ENCODE measurements around the gene NAPA.

NAPA gene

GRCh38 chr19:47479701-47480503, 35.0 kb downstream of the NAPA start:
- no peak for TF ChIP-seq ZNF274 (IDR thresholded peaks at IDR 0.05; ENCODE audit: low read depth, low read length)
- no peak overlapping the region for H3K4me3 ChIP-seq (ENCODE audit: low read length)

- H3K4me3 ChIP-seq (ENCODE audit: low read length): no peak overlapping the region
- TF ChIP-seq ZNF274 (IDR thresholded peaks at IDR 0.05; ENCODE audit: low read depth, low read length): no peak
Measured at GRCh38 chr19:47476438-47476972, 38.4 kb downstream of the NAPA start.

GRCh38 chr19:47475465-47475864, 39.4 kb downstream of the NAPA start:
- no peak for TF ChIP-seq ZNF274 (IDR thresholded peaks at IDR 0.05; ENCODE audit: low read depth, low read length)
- no peak overlapping the region for H3K4me3 ChIP-seq (ENCODE audit: low read length)

DNA sequence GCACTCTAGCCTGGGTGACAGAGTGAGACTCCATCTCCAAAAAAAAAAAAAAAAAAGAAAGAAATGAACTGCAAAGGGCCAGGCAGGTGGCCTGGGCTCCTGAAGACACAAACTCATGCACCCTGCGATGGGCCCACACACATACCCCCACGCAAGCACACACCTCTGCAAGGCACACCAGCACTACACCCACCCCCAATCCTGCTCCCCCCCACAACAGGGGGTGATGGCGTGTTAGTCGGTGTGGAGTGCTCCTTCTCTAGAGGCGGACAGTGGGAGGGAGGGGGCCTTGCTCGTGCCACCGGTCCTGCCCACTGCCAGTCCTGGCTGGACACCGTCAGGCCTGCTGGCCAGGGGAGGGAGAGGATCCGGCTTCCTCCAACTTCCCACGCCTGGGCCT, 41.5 kb downstream of the NAPA start:
- TF ChIP-seq ZNF274 (IDR thresholded peaks at IDR 0.05; ENCODE audit: low read depth, low read length): no peak
- H3K4me3 ChIP-seq (ENCODE audit: low read length): no peak overlapping the region

DNA sequence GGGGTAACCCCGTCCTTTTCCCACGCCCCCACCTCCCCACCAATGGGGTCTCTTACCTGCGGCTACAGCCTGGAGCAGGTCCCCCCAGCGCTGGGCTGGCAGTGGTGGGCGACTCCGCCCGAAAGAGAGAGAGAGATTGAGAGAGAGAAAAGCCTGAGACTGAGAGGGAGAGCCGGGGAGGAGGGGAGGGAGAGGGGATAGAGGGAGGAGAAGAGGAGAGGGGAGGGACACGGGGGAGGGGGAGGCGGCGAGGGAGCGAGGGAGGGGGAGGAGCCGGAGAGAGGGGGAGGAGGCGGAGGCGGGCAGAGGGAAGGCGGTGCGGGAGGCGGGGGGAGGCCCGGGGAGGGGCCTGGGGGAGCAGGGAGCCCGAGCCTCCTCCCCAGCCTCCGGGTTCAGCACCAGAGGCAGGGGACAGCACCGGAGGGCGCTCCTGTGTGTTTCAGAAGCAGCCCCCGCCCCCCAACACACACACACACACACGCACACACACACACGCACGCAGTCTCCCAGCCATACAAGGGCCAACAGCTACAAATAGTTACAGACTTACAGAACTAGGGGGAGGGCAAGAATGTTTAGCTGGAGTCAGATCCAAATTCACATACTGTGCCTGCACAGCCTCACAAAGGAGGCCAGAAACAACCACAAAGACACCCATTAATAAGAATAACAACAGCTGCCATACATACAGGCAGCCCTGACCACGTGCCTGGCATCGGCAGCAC, 43.0 kb downstream of the NAPA start, which contains the start of gene SLC8A2:
Gene SLC8A2 (minus strand): TSS at position 161 of the 725 bp plus-strand sequence. CDS start 5,490 bp downstream, outside the sequence.
- H3K4me3 ChIP-seq (ENCODE audit: low read length): no peak within 1 kb of the TSS
- TF ChIP-seq ZNF274 (IDR thresholded peaks at IDR 0.05; ENCODE audit: low read depth, low read length): no peak

DNA sequence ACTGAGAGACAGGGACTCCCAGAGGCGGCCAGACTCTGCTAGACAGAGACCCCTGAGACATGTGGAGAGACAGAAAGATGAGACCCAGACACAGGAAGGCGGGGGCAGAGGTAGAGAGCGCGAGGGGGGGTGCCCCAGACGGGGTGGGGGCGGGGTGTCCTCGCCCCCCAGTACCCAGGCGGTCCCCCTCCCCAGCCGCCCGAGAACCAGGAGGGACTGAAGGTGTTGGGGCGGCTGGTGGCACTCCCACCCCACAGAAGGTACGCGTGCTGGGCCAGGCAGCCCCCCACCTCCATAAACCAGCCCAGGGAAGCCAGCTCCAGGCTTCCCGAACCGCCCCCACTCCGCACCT, 43.5 kb downstream of the NAPA start:
- no peak overlapping the region for H3K4me3 ChIP-seq (ENCODE audit: low read length)
- no peak for TF ChIP-seq ZNF274 (IDR thresholded peaks at IDR 0.05; ENCODE audit: low read depth, low read length)

- no peak overlapping the region for H3K4me3 ChIP-seq (ENCODE audit: low read length)
- no peak for TF ChIP-seq ZNF274 (IDR thresholded peaks at IDR 0.05; ENCODE audit: low read depth, low read length)
Measured at GRCh38 chr19:47470447-47471195, 44.2 kb downstream of the NAPA start.

GRCh38 chr19:47469719-47470118, 45.1 kb downstream of the NAPA start:
- H3K4me3 ChIP-seq (ENCODE audit: low read length): no peak overlapping the region
- TF ChIP-seq ZNF274 (IDR thresholded peaks at IDR 0.05; ENCODE audit: low read depth, low read length): no peak

DNA sequence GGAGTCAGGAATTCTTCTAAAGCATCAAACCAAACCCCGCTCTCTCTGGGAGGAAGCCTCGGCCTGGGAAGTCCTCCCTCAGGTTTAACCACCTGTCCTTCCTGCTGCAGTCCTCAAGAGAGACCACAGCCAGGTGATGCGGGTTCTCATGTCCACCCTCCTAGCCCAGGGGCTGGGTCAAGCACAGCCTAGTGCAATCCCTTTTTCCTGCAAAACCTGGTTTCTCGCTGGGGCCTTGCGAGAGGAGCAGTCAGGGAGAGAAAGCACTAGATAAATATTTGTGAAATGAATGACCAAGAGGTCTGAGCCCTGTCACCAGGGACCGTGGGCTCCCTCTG, 45.5 kb downstream of the NAPA start:
- H3K4me3 ChIP-seq (ENCODE audit: low read length): no peak overlapping the region

GRCh38 chr19:47467914-47468313, 46.9 kb downstream of the NAPA start:
- TF ChIP-seq ZNF274 (IDR thresholded peaks at IDR 0.05; ENCODE audit: low read depth, low read length): no peak
- H3K4me3 ChIP-seq (ENCODE audit: low read length): no peak overlapping the region

More for the DNA sequence above, 45.5 kb downstream of the NAPA start:
- no peak for TF ChIP-seq ZNF274 (IDR thresholded peaks at IDR 0.05; ENCODE audit: low read depth, low read length)

GRCh38 chr19:47465957-47466356, 48.9 kb downstream of the NAPA start:
- no peak for TF ChIP-seq ZNF274 (IDR thresholded peaks at IDR 0.05; ENCODE audit: low read depth, low read length)
- no peak overlapping the region for H3K4me3 ChIP-seq (ENCODE audit: low read length)

DNA sequence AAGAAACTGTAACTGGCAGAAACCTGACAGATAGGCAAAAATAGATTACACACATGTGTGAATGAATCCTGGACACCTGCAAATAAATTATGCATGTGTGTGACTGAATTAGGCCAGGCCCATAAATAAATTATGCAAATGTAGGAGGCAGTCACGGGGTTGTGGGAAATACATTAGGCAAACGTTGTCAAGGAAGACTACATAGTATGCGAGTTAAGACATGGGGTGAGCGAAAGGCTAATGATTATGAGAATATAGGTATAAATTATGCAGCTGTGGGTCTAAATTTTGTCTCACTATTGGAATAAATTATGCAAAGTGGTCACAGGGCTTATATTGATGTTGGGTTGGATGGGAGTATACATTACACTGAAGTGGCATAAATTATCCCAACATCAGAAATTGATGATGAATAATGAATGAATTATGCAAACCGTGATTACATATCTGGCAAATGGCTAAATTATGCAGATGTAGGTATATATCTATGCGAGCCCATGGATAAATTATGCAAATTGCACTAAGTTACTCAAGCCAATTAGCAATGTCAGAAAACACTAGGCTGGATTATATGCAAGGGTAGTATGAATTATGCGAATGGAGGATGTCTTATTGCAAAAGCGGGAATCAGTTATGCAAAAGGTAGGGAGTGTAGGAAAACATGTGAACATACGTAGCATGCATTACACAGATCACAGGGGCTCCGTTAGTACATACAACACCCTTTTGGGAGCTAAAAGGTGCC, 50.0 kb downstream of the NAPA start:
- TF ChIP-seq ZNF274 (IDR thresholded peaks at IDR 0.05; ENCODE audit: low read depth, low read length): no peak
- H3K4me3 ChIP-seq (ENCODE audit: low read length): no peak overlapping the region

GRCh38 chr19:47461876-47462275, 53.0 kb downstream of the NAPA start:
- TF ChIP-seq ZNF274 (IDR thresholded peaks at IDR 0.05; ENCODE audit: low read depth, low read length): no peak
- no peak overlapping the region for H3K4me3 ChIP-seq (ENCODE audit: low read length)

GRCh38 chr19:47459477-47459876, 55.4 kb downstream of the NAPA start:
- no peak overlapping the region for H3K4me3 ChIP-seq (ENCODE audit: low read length)
- no peak for TF ChIP-seq ZNF274 (IDR thresholded peaks at IDR 0.05; ENCODE audit: low read depth, low read length)
